Suprapubic skin (tissue), 4 donors: ENCODE results near the gene SYT11. TPM values are rescaled to one million over a fixed set of nuclear protein-coding genes. Genes with fewer than 3 reads are reported as not detected.

Experiments used
- DNase-seq, 2 donors: peaks; one replicate each; pipeline ENCODE4 v3.0.0-alpha.2; 2019; ENCODE audit warnings: low spot score in 2 of 2
- H3K27ac ChIP-seq: fragments of 200-600 bp; sonication (generic); one replicate; pipeline ENCODE4 v1.5.1; 2019
- H3K27me3 ChIP-seq: fragments of 200-600 bp; sonication (generic); one replicate; pipeline ENCODE4 v1.5.1; 2019
- H3K36me3 ChIP-seq: fragments of 200-600 bp; sonication (generic); one replicate; pipeline ENCODE4 v1.5.1; 2019
- H3K4me1 ChIP-seq: fragments of 200-600 bp; sonication (generic); one replicate; pipeline ENCODE4 v1.5.1; 2019
- H3K4me3 ChIP-seq: fragments of 200-600 bp; sonication (generic); one replicate; pipeline ENCODE4 v1.5.1; 2019; ENCODE audit warnings: mild to moderate bottlenecking
- H3K9me3 ChIP-seq: fragments of 200-600 bp; sonication (generic); one replicate; pipeline ENCODE4 v1.5.1; 2019
- EP300 ChIP-seq: sonication (generic); formaldehyde crosslinking; IDR thresholded peaks from one replicate; pipeline ENCODE4 v1.6.1; 2017; ENCODE audit warnings: antibody characterized with exemption
- POLR2A ChIP-seq, 2 donors: fragments of 450-650 bp; IDR thresholded peaks; one replicate each; pipeline ENCODE4 v1.6.1; 2017; ENCODE audit warnings: antibody characterized with exemption in 2 of 2, mild to moderate bottlenecking in 2 of 2, moderate library complexity in 2 of 2
- POLR2AphosphoS5 ChIP-seq, 3 donors: sonication (generic); formaldehyde crosslinking; IDR thresholded peaks; one replicate each; pipeline ENCODE4 v1.6.1; 2017; ENCODE audit warnings: antibody characterized with exemption in 3 of 3
- WGBS: methylation state at CpG from one replicate; pipeline ENCODE4 v1.1.5; 2018; 5-methylcytosine and 5-hydroxymethylcytosine counted together
- total RNA-seq, 4 donors: library from RNA; depleted of rRNA; stranded (reverse); fragments of >200 nt; gene quantifications; one replicate each; pipeline ENCODE4 v1.1.0, GENCODE V29; 2016
- TF ChIP-seq, protein P1 (sequence below), 2 donors: fragments of 200-600 bp in 1 of 2; fragments of 450-650 bp in 1 of 2; sonication (generic) in 1 of 2; IDR thresholded peaks; one replicate each; pipeline ENCODE4 v1.5.1; 2016 to 2019; ENCODE audit warnings: antibody characterized with exemption in 2 of 2, mild to moderate bottlenecking in 1 of 2, moderate library complexity in 1 of 2

The SYT11 gene
- total RNA-seq, 4 donors from 2014 or later, result 2.2 to 3.3 (median 2.7) TPM

DNA sequence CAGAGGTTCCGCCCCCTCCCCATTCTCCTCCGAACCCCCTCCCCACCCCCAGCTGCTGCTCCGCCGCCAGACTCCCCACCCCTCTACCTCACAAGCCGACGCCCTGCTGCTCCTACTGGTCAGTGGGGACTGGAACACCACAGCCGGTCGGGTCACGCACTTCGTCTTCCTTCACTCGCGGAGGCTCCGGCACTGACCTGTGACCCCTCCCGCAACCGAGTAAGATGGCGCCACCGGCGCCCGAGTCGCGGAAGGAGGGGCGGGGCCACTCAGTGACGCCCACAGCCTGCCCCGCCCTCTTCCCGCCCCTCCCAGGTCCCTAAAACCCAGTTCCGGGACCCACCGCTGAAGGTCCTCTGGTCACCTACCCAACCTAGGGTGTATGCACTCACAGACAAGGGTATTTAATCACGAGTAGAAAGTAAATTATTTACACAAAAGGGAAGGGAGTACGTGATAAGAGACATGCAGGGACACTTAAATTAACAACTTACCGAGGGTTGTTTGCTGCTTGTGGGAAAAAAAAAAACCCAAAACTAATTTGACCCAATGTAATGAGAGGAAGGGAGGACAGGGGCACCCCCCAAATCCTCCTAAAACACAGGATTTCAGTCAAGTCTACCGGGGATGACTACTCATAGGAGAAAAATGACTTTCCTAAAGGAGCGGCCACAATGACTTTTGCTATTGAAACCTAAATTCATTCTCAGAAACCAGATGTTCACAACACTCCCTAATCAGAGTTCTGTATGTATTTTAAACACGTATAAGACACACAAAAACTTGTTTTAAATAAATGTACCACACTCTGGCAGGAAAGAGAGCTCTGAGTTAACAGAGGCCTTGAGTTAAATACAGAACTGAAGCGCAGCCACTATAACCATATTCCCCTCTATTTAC is 52.0 kb downstream of the SYT11 start, which contains the start of gene RIT1:
Gene RIT1 (minus strand): TSS at position 194 of the 900 bp plus-strand sequence. CDS start 588 bp downstream, outside the sequence.
- Histone ChIP-seq H3K27me3 (no peaks in the 10 kb centered on the region), H3K27ac (peak within 1 kb of the TSS; percentile 93), H3K9me3 (no peaks in the 10 kb centered on the region), H3K4me3 (peak within 1 kb of the TSS; percentile 77), H3K36me3 (peaks cover 66% of the 10 kb centered on the region), H3K4me1 (peaks cover 22% of the 10 kb centered on the region)
- TF ChIP-seq POLR2A (IDR thresholded peaks at IDR 0.05) (peak in 1 of 2 donors; percentile 55), POLR2AphosphoS5 (IDR thresholded peaks at IDR 0.05) (peak in 1 of 3 donors; percentile 62), EP300 (no peak)
- WGBS, result 6% methylated on average over 34 of the region's 34 CpGs
- peak; percentile 93 to 96 for DNase-seq

DNA sequence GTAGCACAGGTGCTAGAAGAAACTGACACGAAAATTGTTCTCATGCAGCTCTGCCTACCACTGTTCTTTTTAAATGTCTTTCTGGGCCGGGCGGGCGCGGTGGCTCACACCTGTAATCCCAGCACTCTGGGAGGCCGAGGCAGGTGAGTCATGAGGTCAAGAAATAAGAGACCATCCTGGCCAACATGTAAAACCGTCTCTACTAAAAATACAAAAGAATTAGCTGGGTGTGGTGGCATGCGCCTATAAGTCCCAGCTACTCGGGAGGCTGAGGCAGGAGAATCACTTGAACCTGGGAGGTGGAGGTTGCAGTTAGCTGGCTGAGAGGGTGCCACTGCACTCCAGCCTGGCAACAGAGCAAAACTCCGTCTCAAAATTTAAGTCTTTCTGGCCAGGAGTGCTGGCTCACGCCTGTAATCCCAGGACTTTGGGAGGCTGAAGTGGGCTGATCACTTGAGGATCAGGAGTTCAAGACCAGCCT is 52.7 kb downstream of the SYT11 start:
- Histone ChIP-seq H3K36me3 (peaks cover 67% of the 10 kb centered on the region), H3K4me1 (peaks cover 22% of the 10 kb centered on the region), H3K27ac (peak overlapping the region; percentile 93), H3K4me3 (peak overlapping the region; percentile 77), H3K9me3 (no peaks in the 10 kb centered on the region), H3K27me3 (no peaks in the 10 kb centered on the region)
- TF ChIP-seq POLR2A (IDR thresholded peaks at IDR 0.05) (no peak), POLR2AphosphoS5 (IDR thresholded peaks at IDR 0.05) (no peak), EP300 (no peak)
- TF ChIP-seq, protein P1, sequence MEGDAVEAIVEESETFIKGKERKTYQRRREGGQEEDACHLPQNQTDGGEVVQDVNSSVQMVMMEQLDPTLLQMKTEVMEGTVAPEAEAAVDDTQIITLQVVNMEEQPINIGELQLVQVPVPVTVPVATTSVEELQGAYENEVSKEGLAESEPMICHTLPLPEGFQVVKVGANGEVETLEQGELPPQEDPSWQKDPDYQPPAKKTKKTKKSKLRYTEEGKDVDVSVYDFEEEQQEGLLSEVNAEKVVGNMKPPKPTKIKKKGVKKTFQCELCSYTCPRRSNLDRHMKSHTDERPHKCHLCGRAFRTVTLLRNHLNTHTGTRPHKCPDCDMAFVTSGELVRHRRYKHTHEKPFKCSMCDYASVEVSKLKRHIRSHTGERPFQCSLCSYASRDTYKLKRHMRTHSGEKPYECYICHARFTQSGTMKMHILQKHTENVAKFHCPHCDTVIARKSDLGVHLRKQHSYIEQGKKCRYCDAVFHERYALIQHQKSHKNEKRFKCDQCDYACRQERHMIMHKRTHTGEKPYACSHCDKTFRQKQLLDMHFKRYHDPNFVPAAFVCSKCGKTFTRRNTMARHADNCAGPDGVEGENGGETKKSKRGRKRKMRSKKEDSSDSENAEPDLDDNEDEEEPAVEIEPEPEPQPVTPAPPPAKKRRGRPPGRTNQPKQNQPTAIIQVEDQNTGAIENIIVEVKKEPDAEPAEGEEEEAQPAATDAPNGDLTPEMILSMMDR (IDR thresholded peaks at IDR 0.05), result no peak
- 83% methylated on average over 11 of the region's 11 CpGs for WGBS
- DNase-seq, result no peak

DNA sequence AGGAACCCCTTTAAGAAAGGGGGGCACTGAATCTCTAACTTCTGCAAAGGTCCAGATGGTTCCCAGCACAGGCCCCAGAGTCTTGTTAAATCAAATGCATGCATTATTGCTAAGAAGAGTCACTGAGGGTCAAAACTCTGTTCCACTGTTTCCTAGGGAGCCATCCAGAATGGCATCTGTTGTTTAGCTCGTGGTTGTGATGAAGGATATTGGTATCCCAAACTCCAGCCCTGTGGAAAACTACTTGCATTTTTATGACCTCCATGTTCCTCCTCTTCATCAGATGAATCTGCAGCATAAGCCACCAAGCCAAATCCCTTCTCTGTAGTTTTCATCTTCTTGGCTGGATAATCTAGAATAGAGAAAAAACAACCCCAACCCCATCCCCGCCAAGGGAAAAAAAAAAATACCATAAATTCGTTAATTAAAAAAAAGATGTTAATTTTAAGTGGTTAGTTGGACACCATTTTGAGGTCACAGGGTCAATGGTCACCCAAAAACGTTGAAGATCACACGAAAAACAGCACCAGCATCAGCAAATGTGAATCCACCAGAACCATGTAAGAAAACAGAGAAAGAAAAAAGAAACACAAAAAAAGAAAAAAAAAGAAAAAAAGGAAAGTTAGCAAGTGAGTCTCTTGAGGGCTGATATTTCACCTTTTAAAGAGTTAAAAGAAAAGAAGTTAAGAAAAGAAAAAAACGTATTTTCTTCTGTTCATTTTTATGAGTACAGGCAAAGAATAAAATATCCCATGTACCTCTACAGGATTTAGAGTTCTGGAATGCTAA is 54.8 kb downstream of the SYT11 start:
- Histone ChIP-seq H3K36me3 (peaks cover 69% of the 10 kb centered on the region), H3K4me1 (peaks cover 21% of the 10 kb centered on the region), H3K27me3 (no peaks in the 10 kb centered on the region), H3K9me3 (no peaks in the 10 kb centered on the region), H3K4me3 (no peak overlapping the region), H3K27ac (no peak overlapping the region)
- WGBS, result 71% methylated on average over 6 of the region's 6 CpGs
- no peak for DNase-seq
- TF ChIP-seq POLR2A (IDR thresholded peaks at IDR 0.05), result no peak
- TF ChIP-seq, protein P1 (IDR thresholded peaks at IDR 0.05), result no peak
- TF ChIP-seq EP300, result no peak
- no peak for TF ChIP-seq POLR2AphosphoS5 (IDR thresholded peaks at IDR 0.05)

DNA sequence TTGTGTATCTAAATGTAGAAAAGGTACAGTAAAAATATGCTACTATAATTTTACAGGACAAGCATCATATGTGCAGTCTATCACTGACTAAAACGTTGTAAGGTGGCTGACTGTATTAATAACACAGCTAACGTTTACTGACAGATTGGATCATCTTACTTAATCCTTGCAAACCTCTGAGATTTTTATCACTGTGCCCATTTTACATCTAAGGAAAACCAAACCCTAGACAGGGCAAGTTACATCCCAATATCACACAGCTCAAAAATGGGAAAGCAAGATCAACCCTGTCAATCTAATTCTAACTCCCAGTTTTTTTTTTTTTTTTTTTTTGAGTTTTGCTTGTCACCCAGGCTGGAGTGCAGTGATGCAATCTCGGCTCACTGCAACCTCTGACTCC is 59.3 kb downstream of the SYT11 start:
- H3K36me3 ChIP-seq, result peaks cover 100% of the 10 kb centered on the region
- H3K9me3 ChIP-seq, result no peaks in the 10 kb centered on the region
- H3K4me3 ChIP-seq, result no peak overlapping the region
- TF ChIP-seq POLR2AphosphoS5 (IDR thresholded peaks at IDR 0.05), result no peak
- TF ChIP-seq EP300, result no peak
- TF ChIP-seq, protein P1 (IDR thresholded peaks at IDR 0.05), result no peak
- no peak for DNase-seq
- WGBS, result 64% methylated on average over 3 of the region's 3 CpGs
- no peaks in the 10 kb centered on the region for H3K4me1 ChIP-seq
- H3K27me3 ChIP-seq, result no peaks in the 10 kb centered on the region
- no peak overlapping the region for H3K27ac ChIP-seq

DNA sequence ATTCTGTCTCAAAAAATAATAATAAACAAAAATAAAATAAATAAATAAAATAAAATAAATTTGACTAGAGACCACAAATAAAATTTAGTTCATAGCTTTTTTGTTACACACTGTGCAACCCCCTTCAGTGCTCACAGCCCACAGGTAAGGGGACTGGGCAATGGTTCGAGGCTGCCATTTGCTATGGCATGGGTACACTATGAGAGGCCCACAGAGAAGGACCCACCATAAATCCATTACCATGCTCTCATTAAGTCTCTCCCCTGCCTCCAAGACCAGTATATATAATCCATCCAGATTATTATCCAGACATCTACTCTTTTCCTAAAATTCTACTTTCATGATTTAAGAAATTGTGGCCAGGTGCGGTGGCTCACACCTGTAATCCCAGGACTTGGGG is 60.4 kb downstream of the SYT11 start:
- Histone ChIP-seq H3K4me3 (no peak overlapping the region), H3K36me3 (peaks cover 100% of the 10 kb centered on the region), H3K27ac (no peak overlapping the region), H3K9me3 (no peaks in the 10 kb centered on the region), H3K27me3 (no peaks in the 10 kb centered on the region), H3K4me1 (no peaks in the 10 kb centered on the region)
- 100% methylated on average over 2 of the region's 2 CpGs for WGBS
- no peak for DNase-seq
- TF ChIP-seq POLR2A (IDR thresholded peaks at IDR 0.05) (no peak), EP300 (no peak), POLR2AphosphoS5 (IDR thresholded peaks at IDR 0.05) (no peak)
- TF ChIP-seq, protein P1 (IDR thresholded peaks at IDR 0.05), result no peak
